Natural killer cell treated with Interleukin-12 subunit alpha and Interleukin-12 subunit beta and Interleukin-15 and Interleukin-18, amount 100 ng/mL, for 72 hours (primary cell): ENCODE data around the gene ILF2. TPM values are rescaled to one million over a fixed set of nuclear protein-coding genes. Genes with fewer than 3 reads are reported as not detected.
"Not testable (repeated sequence)": the region's sequence is repeated elsewhere in the genome, so short reads cannot be mapped to it uniquely, and the experiment has no call there.

ENCODE experiments used
- ATAC-seq, 2 donors: fragments of 150-1000 bp; cut with Tn5 transposase in 1 of 2; sonication (Bioruptor Pico), chemical (Tn5 transposase) in 1 of 2; 2 replicates each; pipeline ENCODE4 v1.10.0; 2021
- DNase-seq: peaks from one replicate; pipeline ENCODE4 v3.0.0; 2022; ENCODE audit warnings: low spot score
- H3K27ac Mint-ChIP-seq, 2 donors: 1 replicate in 1 of 2; 2 replicates in 1 of 2; pipeline ENCODE4 v1.8.0; 2022; ENCODE audit warnings: mixed read lengths in 2 of 2, mild to moderate bottlenecking in 1 of 2, moderate library complexity in 1 of 2
- H3K27me3 Mint-ChIP-seq, 2 donors: 1 replicate in 1 of 2; 2 replicates in 1 of 2; pipeline ENCODE4 v1.8.0; 2022; ENCODE audit warnings: mixed read lengths in 2 of 2
- H3K36me3 Mint-ChIP-seq: one replicate; pipeline ENCODE4 v1.8.0; 2022; ENCODE audit warnings: mixed read lengths
- H3K4me1 Mint-ChIP-seq, 2 donors: 1 replicate in 1 of 2; 2 replicates in 1 of 2; pipeline ENCODE4 v1.8.0; 2022; ENCODE audit warnings: low read depth in 2 of 2, mixed read lengths in 2 of 2, mild to moderate bottlenecking in 1 of 2
- H3K4me3 Mint-ChIP-seq: one replicate; pipeline ENCODE4 v1.8.0; 2022; ENCODE audit warnings: mixed read lengths
- H3K9me3 Mint-ChIP-seq: 2 replicates; pipeline ENCODE4 v1.8.0; 2022; ENCODE audit warnings: mixed read lengths
- total RNA-seq, 2 donors: library from RNA; stranded (reverse); gene quantifications; one replicate each; pipeline ENCODE4 v1.2.3, GENCODE V29; 2022

Gene ILF2
- total RNA-seq, 2 donors from 2014 or later: 198 to 210 TPM

DNA sequence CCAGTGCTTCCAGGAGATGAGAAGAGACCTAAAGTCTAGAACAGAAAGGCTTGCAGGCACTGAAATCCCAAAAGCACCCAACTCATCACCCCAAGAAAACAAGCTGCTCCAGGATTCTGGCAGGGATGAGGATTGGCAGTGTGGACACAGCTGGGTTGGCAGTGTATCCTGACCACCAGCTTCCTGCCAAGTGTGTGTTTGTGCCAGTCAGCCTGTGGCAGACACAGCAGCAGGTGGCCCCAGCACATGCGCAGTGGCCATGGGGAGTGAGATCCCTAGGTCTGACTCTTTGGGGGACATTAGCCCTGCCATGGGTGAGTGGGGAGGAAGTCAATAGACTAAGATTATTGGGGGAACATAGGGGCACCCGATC, 20.9 kb downstream of the ILF2 start:
- Mint-ChIP-seq H3K9me3 (no peaks in the 10 kb centered on the region), H3K27ac (peak overlapping the region; percentile 48 to 84), H3K36me3 (peaks cover 10% of the 10 kb centered on the region), H3K4me3 (no peak overlapping the region), H3K4me1 (peaks cover 31 to 33% of the 10 kb centered on the region in 2 donors), H3K27me3 (no peaks in the 10 kb centered on the region)
- peak in 1 of 2 donors; percentile 24 for ATAC-seq
- DNase-seq: no peak

DNA sequence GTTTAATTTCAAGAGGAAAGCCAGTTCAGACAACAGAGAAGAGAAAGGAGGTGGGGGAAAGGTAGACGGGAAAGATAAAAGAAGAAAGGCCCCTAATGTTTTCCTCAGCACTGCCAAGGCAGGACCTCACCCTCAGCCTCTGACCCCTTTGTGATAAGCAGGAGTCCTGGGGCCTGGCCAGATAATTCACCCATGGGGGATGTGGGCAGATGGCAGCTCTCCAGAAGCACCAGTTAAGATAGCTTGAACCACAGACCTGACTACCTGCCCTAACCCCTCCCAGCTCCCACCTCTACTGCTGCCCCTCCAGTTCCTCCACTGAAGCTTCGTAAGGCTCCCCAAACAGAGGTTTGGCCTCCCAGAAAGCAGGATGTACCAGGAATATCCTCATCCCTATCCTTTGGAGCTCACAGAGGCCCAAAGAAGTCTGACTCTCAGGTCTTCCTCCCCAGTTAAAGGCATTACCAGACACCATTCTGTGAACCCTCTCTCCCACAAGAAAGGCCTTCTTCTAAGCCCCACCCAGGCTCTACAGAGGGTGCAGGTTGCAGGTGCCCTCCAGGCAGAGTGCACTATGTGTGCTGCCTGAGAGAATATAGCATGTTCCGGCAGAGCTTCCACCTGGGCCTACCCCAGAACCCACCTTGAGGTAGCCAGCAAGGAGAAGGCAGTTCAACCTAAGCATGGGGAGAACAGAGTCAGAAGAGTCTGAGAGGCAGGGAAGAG, 21.5 kb downstream of the ILF2 start:
- ATAC-seq (peak in 1 of 2 donors; percentile 24), DNase-seq (no peak)
- Mint-ChIP-seq H3K27ac (peak overlapping the region; percentile 48 to 84), H3K36me3 (peaks cover 14% of the 10 kb centered on the region), H3K9me3 (no peaks in the 10 kb centered on the region), H3K4me1 (peaks cover 31 to 35% of the 10 kb centered on the region in 2 donors), H3K4me3 (no peak overlapping the region), H3K27me3 (no peaks in the 10 kb centered on the region)

DNA sequence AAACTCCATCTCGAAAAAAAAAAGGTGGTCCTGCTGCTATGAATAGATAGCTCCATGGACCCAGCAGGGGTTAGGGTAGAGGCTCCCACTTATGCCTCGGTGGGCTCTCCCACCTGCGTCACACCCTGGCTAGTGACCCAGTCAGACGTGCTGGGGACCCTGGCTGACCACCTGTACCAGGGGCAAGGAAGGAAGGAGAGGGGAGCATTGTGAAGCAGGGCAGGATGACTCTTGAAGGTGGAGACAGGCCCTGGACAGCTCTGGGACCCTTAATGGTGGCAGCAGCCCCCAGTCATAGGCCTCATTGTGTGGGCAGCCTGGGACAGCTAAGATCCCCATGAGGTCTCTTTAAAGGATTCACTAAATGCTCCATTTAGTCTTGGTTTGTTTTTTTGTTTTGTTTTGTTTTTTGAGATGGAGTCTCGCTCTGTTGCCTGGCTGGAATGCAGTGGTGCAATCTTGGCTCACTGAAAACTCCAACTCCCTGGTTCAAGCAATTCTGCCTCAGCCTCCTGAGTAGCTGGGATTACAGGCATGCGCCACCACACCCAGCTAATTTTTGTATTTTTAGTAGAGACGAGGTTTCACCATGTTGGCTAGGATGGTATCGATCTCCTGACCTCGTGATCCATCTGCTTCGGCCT, 22.7 kb downstream of the ILF2 start:
- DNase-seq: no peak
- Mint-ChIP-seq H3K4me3 (no peak overlapping the region), H3K27me3 (no peaks in the 10 kb centered on the region), H3K9me3 (no peaks in the 10 kb centered on the region), H3K27ac (no peak overlapping the region), H3K36me3 (peaks cover 26% of the 10 kb centered on the region), H3K4me1 (peaks cover 40 to 44% of the 10 kb centered on the region in 2 donors)
- ATAC-seq: no peak

DNA sequence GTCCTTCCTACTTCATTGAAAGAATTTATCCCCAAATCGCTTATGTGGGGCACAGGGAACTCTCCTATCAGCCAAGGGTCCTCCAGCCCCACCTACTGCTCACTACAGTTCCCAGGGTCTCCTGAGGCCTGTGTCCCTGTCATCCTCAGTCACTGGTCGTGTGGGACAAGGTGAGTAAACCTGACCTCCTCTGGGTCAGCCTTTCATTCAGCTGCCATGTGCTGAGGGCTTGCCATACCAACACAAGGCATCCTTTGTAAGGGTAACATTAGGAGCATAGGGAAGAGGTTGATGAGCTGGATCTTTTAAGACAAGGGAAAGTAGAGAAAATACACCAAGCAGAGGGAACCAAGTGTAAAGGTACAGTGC, 23.5 kb downstream of the ILF2 start:
- ATAC-seq: no peak
- no peak for DNase-seq
- Mint-ChIP-seq H3K27me3 (no peaks in the 10 kb centered on the region), H3K4me1 (peaks cover 46 to 47% of the 10 kb centered on the region in 2 donors), H3K4me3 (no peak overlapping the region), H3K27ac (peak overlapping the region; percentile 59 to 87), H3K36me3 (peaks cover 30% of the 10 kb centered on the region), H3K9me3 (no peaks in the 10 kb centered on the region)

DNA sequence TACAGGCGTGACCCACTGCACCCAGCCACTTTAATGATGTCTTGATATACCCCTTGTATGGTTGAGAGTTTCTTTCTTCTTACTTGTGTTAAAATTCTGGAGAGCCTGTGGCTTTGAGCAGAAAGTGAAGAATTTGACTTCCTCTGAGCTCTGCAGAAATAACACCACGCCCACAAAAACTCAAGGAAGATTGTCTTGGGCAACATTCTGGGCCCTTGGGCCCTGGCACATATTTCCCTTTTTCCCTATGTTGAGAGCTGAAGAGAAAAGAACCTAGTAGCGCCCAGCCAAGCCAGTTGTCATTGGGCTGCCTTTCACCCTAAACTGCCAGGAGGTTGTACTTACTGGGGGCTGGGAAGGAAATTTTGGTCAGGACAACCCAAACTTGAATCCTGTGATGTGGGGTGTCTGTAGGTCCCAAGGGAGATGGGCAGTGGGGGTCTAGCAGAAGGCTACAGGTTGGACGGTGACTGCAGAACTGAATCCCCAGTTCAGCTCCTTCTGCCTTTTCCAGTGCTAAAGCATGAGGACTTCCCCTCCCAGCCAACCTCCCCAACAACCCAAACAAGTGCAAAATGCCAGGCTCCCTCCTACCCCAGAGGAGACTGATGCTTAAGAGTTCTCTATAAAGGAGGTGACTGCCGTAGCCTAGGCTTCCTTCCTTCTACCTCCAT, 24.0 kb downstream of the ILF2 start:
- DNase-seq (no peak), ATAC-seq (no peak)
- Mint-ChIP-seq H3K27me3 (no peaks in the 10 kb centered on the region), H3K4me1 (peaks cover 47 to 50% of the 10 kb centered on the region in 2 donors), H3K4me3 (peak overlapping the region; percentile 20), H3K27ac (peak overlapping the region; percentile 59 to 87), H3K9me3 (no peaks in the 10 kb centered on the region), H3K36me3 (peaks cover 33% of the 10 kb centered on the region)

DNA sequence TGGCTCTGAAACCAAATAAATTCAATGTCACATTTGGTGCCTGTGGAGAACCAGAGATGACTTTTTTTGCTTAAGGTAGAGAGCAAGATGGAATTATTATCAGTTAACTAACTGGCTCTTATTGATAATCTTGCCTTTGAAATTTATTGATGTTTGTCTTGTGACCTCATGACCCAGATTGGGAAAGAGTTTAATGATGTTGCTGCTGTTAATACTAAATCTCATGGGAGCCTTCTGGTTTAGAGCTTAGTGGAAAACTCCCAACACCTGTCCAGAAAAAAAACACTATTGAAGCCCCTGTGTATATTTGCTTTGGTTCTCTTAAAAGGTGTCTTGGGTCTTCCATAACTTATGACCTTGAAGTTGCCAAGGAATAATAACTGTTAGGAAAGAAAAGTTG, 27.0 kb downstream of the ILF2 start:
- Mint-ChIP-seq H3K36me3 (peaks cover 43% of the 10 kb centered on the region), H3K27me3 (no peaks in the 10 kb centered on the region), H3K4me3 (no peak overlapping the region), H3K4me1 (peaks cover 42 to 51% of the 10 kb centered on the region in 2 donors), H3K27ac (peak overlapping the region; percentile 29 to 34), H3K9me3 (no peaks in the 10 kb centered on the region)
- DNase-seq: no peak
- ATAC-seq: no peak

DNA sequence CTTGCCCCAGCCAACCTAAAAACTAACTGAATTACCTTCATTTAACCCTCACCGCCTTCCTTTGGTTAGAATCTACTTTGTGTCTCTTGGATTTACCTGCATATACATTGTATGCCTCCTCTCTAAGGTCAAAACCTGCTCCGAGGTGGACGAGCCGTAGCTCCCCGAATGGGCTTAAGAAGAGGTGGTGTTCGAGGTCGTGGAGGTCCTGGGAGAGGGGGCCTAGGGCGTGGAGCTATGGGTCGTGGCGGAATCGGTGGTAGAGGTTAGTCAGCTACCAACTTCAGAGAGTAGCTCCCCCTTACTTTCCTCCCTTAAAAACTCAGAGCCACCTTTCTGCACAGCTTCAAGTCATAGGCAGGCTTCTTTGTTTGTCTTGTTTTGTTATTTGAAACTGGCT, 27.7 kb downstream of the ILF2 start:
- Mint-ChIP-seq H3K9me3 (no peaks in the 10 kb centered on the region), H3K27ac (peak overlapping the region; percentile 29 to 34), H3K4me3 (no peak overlapping the region), H3K4me1 (peaks cover 42 to 51% of the 10 kb centered on the region in 2 donors), H3K36me3 (peaks cover 44% of the 10 kb centered on the region), H3K27me3 (no peaks in the 10 kb centered on the region)
- ATAC-seq (no peak), DNase-seq (no peak)

DNA sequence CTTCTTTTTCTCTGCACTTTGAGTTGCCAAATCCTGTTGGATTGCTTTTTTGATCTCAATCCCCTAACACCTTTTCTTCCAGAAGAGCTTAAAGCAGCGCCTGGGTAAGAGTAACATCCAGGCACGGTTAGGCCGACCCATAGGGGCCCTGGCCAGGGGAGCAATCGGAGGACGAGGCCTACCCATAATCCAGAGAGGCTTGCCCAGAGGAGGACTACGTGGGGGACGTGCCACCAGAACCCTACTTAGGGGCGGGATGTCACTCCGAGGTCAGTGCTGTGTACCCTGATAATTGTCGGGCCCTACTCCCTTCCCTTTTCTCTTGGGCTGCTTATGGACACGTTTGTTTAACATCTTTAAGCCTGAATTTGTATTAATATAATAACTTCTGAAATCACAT, 28.6 kb downstream of the ILF2 start:
- Mint-ChIP-seq H3K27me3 (no peaks in the 10 kb centered on the region), H3K4me3 (no peak overlapping the region), H3K36me3 (peaks cover 52% of the 10 kb centered on the region), H3K27ac (peak overlapping the region in 1 of 2 donors; percentile 16), H3K9me3 (no peaks in the 10 kb centered on the region), H3K4me1 (peaks cover 41 to 53% of the 10 kb centered on the region in 2 donors)
- ATAC-seq (no peak), DNase-seq (no peak)

DNA sequence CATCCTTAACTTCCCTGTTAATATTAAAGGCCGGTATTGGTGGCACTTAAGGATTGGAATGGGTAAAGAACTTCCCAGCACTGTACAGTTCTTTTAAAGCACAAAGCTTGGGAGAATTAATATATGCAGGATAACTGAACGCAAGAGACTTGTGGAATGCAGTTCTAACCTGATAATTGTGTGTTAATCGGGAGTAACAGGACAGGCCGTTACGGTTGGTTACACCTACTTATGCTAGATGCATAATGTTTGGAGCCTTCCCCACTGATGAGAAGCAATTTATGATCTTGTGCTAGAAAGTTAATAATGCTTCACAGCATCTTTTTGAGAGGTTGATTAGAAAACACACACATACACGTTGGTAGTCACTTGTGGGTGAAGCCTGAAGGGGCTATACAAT, 29.9 kb downstream of the ILF2 start:
- H3K27me3 Mint-ChIP-seq: no peaks in the 10 kb centered on the region
- H3K36me3 Mint-ChIP-seq: peaks cover 54% of the 10 kb centered on the region
- H3K4me1 Mint-ChIP-seq: peaks cover 35 to 47% of the 10 kb centered on the region in 2 donors
- ATAC-seq (no peak), DNase-seq (no peak)
- peak overlapping the region in 1 of 2 donors; percentile 16 for H3K27ac Mint-ChIP-seq
- no peaks in the 10 kb centered on the region for H3K9me3 Mint-ChIP-seq
- H3K4me3 Mint-ChIP-seq: no peak overlapping the region

DNA sequence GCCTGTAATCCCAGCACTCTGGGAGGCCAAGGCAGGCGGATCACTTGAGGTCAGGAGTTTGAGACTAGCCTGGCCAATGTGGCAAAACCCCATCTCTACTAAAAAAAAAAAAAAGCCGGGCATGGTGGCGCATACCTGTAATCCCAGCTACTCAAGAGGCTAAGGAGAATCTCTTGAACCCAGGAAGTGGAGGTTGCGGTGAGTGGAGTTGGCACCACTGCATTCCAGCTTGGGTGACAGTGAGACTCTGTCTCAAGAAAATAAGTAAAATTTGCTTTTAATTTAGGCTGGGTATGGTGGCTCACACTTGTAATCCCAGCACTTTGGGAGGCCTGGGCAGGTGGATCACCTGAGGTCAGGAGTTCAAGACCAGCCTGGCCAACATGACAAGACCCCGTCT, 30.6 kb downstream of the ILF2 start:
- H3K27ac Mint-ChIP-seq, H3K9me3 Mint-ChIP-seq, H3K4me3 Mint-ChIP-seq, ATAC-seq, H3K27me3 Mint-ChIP-seq, DNase-seq: not testable (repeated sequence)
- Mint-ChIP-seq H3K36me3 (peaks cover 48% of the 10 kb centered on the region), H3K4me1 (peaks cover 30 to 40% of the 10 kb centered on the region in 2 donors)

DNA sequence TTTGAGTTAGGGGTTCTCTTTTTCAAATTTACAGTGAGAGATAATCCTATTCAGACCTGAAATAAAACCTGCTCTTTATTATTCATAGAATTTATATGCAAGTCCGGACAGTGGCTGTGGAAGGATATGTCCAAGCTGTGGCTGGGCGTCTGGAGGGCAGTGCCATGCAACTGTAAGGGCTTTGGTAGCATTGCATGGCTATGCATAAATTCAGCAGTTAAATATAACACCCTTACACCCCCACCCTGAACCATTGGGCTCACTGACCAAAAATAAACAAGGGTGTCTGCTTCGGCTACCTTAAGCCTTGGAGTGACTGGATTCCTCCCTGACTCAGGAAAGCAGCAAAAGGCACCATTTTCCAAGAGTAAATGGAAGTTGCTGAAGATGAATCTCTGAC, 31.5 kb downstream of the ILF2 start:
- DNase-seq: no peak
- Mint-ChIP-seq H3K4me1 (peaks cover 30 to 44% of the 10 kb centered on the region in 2 donors), H3K4me3 (no peak overlapping the region), H3K27me3 (no peaks in the 10 kb centered on the region), H3K36me3 (peaks cover 47% of the 10 kb centered on the region), H3K9me3 (no peaks in the 10 kb centered on the region), H3K27ac (no peak overlapping the region)
- no peak for ATAC-seq

DNA sequence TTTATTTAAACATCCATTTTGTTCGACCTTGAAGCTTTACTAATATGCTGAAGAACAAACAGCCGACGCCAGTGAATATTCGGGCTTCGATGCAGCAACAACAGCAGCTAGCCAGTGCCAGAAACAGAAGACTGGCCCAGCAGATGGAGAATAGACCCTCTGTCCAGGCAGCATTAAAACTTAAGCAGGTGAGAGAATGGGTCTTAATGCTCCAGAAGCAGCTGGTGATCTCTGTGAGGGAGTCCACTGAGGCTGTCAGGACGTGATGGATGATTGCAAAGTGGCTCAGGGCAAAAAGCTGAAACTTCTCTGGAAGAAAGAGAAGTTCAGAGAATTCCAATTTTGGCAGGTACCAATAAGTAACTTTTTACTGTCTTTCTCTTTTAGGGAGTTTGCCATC, 32.5 kb downstream of the ILF2 start:
- Mint-ChIP-seq H3K27me3 (no peaks in the 10 kb centered on the region), H3K4me3 (no peak overlapping the region), H3K4me1 (peaks cover 32 to 46% of the 10 kb centered on the region in 2 donors), H3K36me3 (peaks cover 42% of the 10 kb centered on the region), H3K27ac (peak overlapping the region; percentile 3 to 42), H3K9me3 (no peaks in the 10 kb centered on the region)
- ATAC-seq (no peak), DNase-seq (no peak)

DNA sequence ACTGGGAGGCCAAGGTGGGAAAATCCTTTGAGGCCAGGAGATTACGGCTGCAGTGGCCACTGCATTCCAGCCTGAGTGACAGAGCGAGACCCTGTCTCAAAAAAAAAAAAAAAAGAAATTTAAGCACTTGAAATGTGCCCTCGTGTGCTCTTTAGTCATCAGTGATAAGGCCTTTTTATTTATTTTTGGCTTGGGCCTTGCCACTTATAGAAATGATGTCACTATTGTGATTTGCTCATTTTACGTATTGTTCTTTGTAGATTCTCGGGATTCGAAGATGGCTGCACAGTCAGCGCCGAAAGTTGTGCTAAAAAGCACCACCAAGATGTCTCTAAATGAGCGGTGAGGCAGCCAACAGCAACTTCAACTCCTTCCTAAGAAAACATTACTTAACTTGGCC, 34.5 kb downstream of the ILF2 start:
- Mint-ChIP-seq H3K27ac (peak overlapping the region; percentile 50 to 53), H3K4me1 (peaks cover 35 to 40% of the 10 kb centered on the region in 2 donors), H3K9me3 (no peaks in the 10 kb centered on the region), H3K4me3 (peak overlapping the region; percentile 100), H3K36me3 (peaks cover 28% of the 10 kb centered on the region), H3K27me3 (no peaks in the 10 kb centered on the region)
- ATAC-seq (no peak), DNase-seq (no peak)

DNA sequence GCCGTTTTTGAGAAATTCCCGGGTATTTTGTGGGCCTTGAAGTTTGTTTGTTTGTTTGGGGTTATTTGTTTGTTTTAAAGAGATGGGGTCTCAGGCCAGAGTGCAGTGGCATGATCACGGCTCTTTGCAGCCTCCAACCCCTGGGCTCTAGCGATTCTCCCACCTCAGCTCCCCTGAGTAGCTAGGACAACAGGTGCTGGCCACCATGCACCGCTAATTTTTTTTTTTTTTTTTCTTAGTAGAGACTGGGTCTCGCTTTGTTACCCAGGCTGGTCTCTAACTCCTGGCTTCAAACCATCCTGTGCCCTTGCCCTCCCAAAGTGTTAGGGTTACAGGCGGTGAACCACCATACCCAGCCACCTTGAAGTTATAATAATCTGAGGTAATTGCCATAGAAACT, 34.9 kb downstream of the ILF2 start:
- no peaks in the 10 kb centered on the region for H3K27me3 Mint-ChIP-seq
- peak overlapping the region; percentile 53 to 99 for H3K27ac Mint-ChIP-seq
- H3K4me1 Mint-ChIP-seq: peaks cover 32 to 36% of the 10 kb centered on the region in 2 donors
- no peak for ATAC-seq
- no peaks in the 10 kb centered on the region for H3K9me3 Mint-ChIP-seq
- no peak for DNase-seq
- peaks cover 24% of the 10 kb centered on the region for H3K36me3 Mint-ChIP-seq
- peak overlapping the region; percentile 100 for H3K4me3 Mint-ChIP-seq
